ENCODE results near the gene ARSJ. TPM values are rescaled to one million over a fixed set of nuclear protein-coding genes. Genes with fewer than 3 reads are reported as not detected.

Gene ARSJ
- polyA plus RNA-seq, 3 donors, result not detected

DNA sequence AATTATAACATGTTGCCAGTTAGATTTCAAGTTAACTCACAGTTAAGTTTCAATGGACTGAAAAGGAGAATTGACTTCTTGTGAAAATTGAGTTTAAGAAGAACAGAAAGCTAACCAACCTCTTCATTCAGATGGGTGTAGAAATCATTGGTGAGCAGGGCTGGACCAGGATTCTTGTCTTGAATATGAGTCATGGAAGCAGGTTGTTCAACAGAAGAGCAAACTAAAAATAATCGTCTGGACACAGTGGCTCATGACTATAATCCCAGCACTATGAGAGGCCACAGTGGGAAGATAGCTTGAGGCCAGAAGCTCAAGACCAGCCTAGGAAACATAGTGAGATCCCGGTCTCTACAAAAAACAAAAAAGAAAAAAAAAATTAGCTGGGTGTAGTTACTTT lies 98.2 kb downstream of the ARSJ start:
- WGBS (ENCODE audit: insufficient coverage), result no CpG with 5 or more reads among the region's 2 CpGs
- no peak overlapping the region for H3K4me3 ChIP-seq (replicated peaks in 1 of 3; ENCODE audit: low read depth in 2 of 3, low read length in 3 of 3)
- H3K4me2 ChIP-seq (replicated peaks; ENCODE audit: extremely low read depth, low read length, poor library complexity, severe bottlenecking), result no peak overlapping the region
- intact Hi-C loops (cut with micrococcal nuclease), result no loop called here
- H4K20me1 ChIP-seq (ENCODE audit: insufficient read depth, low read length), result no peaks in the 10 kb centered on the region
- Mint-ChIP-seq H3K4me1 (no peaks in the 10 kb centered on the region), H3K36me3 (no peaks in the 10 kb centered on the region), H3K27me3 (ENCODE audit: low read depth in 3 of 3) (peaks cover 0 to 2% (median 0%) of the 10 kb centered on the region in 3 donors), H3K9me3 (peaks cover 0 to 4% (median 0%) of the 10 kb centered on the region in 7 donors), H3K27ac (no peak overlapping the region), H3K4me3 (no peak overlapping the region)
- H3K36me3 ChIP-seq (replicated peaks in 1 of 2; ENCODE audit: control insufficient read depth in 1 of 2, insufficient read depth in 2 of 2, low read length in 2 of 2), result no peaks in the 10 kb centered on the region
- no peaks in the 10 kb centered on the region for H3K9me3 ChIP-seq (replicated peaks in 1 of 2; ENCODE audit: control insufficient read depth in 1 of 2, insufficient read depth in 1 of 2, low read length in 2 of 2)
- H3K9ac ChIP-seq (ENCODE audit: insufficient read depth, low read length, poor library complexity, severe bottlenecking), result no peak overlapping the region
- DNase-seq, result no peak
- no peaks in the 10 kb centered on the region for H3K27me3 ChIP-seq (ENCODE audit: control insufficient read depth in 2 of 2, insufficient read depth in 2 of 2, low read length in 2 of 2)
- H3K79me2 ChIP-seq (ENCODE audit: insufficient read depth, low read length), result no peaks in the 10 kb centered on the region
- no peaks in the 10 kb centered on the region for H3K4me1 ChIP-seq (ENCODE audit: control insufficient read depth in 1 of 2, insufficient read depth in 2 of 2, low read length in 2 of 2)
- no peak overlapping the region for H2AFZ ChIP-seq (ENCODE audit: insufficient read depth, low read depth, low read length, poor library complexity, severe bottlenecking)
- TF ChIP-seq CTCF (IDR thresholded peaks at IDR 0.05), result no peak
- H3K27ac ChIP-seq (ENCODE audit: low read depth in 1 of 2, low read length in 2 of 2), result no peak overlapping the region

DNA sequence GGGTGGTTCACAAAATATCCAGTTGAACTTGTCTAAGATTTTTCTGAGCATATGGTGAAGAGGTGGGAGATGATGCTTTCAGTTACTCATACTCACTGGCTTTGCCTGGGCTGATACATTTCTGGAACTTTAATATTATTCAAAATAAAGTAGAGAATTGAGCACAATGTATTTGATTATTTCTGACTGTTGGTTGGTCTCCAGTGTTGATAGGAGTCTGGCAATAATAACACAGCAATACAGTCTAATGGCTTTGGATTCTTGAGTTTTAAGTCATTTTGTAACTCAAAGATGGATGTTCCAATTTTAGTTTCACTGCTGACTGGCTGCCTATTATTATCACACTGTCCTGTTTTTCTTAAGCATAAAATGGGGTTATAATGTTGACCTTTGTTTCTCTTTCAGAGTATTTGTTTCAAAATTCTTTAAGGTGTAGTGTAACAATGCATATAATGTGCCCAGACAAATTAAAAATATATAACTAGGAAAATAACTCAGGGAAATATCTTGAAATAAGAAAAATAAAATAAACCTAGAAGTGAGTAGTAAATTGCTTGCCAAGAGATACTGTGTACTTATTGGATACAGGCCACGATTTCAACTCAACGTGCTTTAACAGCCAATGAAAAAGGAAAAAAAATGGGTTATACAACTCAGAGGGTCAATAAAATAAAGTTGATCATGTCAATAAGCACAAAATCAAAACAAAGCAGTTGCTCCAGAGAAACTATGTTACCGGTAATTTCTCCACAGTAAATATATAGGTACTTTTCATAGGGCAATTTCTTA lies 99.0 kb downstream of the ARSJ start:
- Mint-ChIP-seq H3K9me3 (peaks cover 0 to 4% (median 0%) of the 10 kb centered on the region in 7 donors), H3K27me3 (ENCODE audit: low read depth in 3 of 3) (peaks cover 0 to 2% (median 0%) of the 10 kb centered on the region in 3 donors), H3K36me3 (no peaks in the 10 kb centered on the region), H3K27ac (no peak overlapping the region), H3K4me3 (no peak overlapping the region), H3K4me1 (no peaks in the 10 kb centered on the region)
- intact Hi-C loops (cut with micrococcal nuclease), result no loop called here
- DNase-seq, result no peak
- Histone ChIP-seq H3K27ac (ENCODE audit: low read depth in 1 of 2, low read length in 2 of 2) (no peak overlapping the region), H3K4me1 (ENCODE audit: control insufficient read depth in 1 of 2, insufficient read depth in 2 of 2, low read length in 2 of 2) (no peaks in the 10 kb centered on the region), H3K4me2 (replicated peaks; ENCODE audit: extremely low read depth, low read length, poor library complexity, severe bottlenecking) (no peak overlapping the region), H4K20me1 (ENCODE audit: insufficient read depth, low read length) (no peaks in the 10 kb centered on the region), H3K36me3 (replicated peaks in 1 of 2; ENCODE audit: control insufficient read depth in 1 of 2, insufficient read depth in 2 of 2, low read length in 2 of 2) (no peaks in the 10 kb centered on the region), H3K27me3 (ENCODE audit: control insufficient read depth in 2 of 2, insufficient read depth in 2 of 2, low read length in 2 of 2) (no peaks in the 10 kb centered on the region), H3K4me3 (replicated peaks in 1 of 3; ENCODE audit: low read depth in 2 of 3, low read length in 3 of 3) (no peak overlapping the region), H3K79me2 (ENCODE audit: insufficient read depth, low read length) (no peaks in the 10 kb centered on the region), H3K9me3 (replicated peaks in 1 of 2; ENCODE audit: control insufficient read depth in 1 of 2, insufficient read depth in 1 of 2, low read length in 2 of 2) (no peaks in the 10 kb centered on the region), H3K9ac (ENCODE audit: insufficient read depth, low read length, poor library complexity, severe bottlenecking) (no peak overlapping the region), H2AFZ (ENCODE audit: insufficient read depth, low read depth, low read length, poor library complexity, severe bottlenecking) (no peak overlapping the region)
- no CpG with 5 or more reads among the region's 3 CpGs for WGBS (ENCODE audit: insufficient coverage)
- no peak for TF ChIP-seq CTCF (IDR thresholded peaks at IDR 0.05)

Data from CD14-positive monocyte (primary cell).